Gastroesophageal sphincter (tissue), 3 donors: ENCODE measurements around the gene ATXN7.

ENCODE experiments used
- CTCF ChIP-seq, 4 experiments: fragments of 200-600 bp in 2 of 4; fragments of 450-650 bp in 2 of 4; sonication (generic) in 1 of 4; IDR thresholded peaks; one replicate each; pipeline ENCODE4 v1.5.1; 2017 to 2019; ENCODE audit warnings: antibody characterized with exemption in 4 of 4, mild to moderate bottlenecking in 2 of 4, moderate library complexity in 2 of 4
- POLR2A ChIP-seq, 2 donors: fragments of 450-650 bp; IDR thresholded peaks; one replicate each; pipeline ENCODE4 v1.6.1; 2017; ENCODE audit warnings: antibody characterized with exemption in 2 of 2, mild to moderate bottlenecking in 2 of 2, moderate library complexity in 1 of 2
- POLR2AphosphoS5 ChIP-seq: sonication (generic); formaldehyde crosslinking; IDR thresholded peaks from one replicate; pipeline ENCODE4 v1.6.1; 2017; ENCODE audit warnings: antibody characterized with exemption

GRCh38 chr3:63855333-63855940 lies 8.2 kb upstream of the ATXN7 start:
- TF ChIP-seq CTCF (IDR thresholded peaks at IDR 0.05) (no peak), POLR2A (IDR thresholded peaks at IDR 0.05) (no peak), POLR2AphosphoS5 (no peak)
